ENCODE measurements around the gene ONECUT1. TPM values are rescaled to one million over a fixed set of nuclear protein-coding genes. Genes with fewer than 3 reads are reported as not detected.
A peak's percentile ranks its signal among the peaks of the same experiment; 100 is the strongest.

Gene ONECUT1
- total RNA-seq (2013; cell fraction: nucleolus; rRNA removed), result not detected in 2 replicates
- not detected in 2 replicates for total RNA-seq (2014; rRNA removed)
- not detected in 2 replicates for total RNA-seq (2014; rRNA removed; fragmentation: Illumina TruSeq; extraction: Trizol)
- total RNA-seq (2021), result 0.11 and 0.28 TPM in 2 replicates
- not detected for polyA plus RNA-seq (2011; ENCODE audit: low read depth)
- not detected in 2 replicates for polyA plus RNA-seq (2011; rRNA removed)
- not detected in 2 replicates for polyA plus RNA-seq (2011; cell fraction: cytosol; rRNA removed)
- not detected in 2 replicates for polyA plus RNA-seq (2011; cell fraction: nucleus; rRNA removed)
- not detected in 2 replicates for polyA plus RNA-seq (2012)
- polyA plus RNA-seq (2014; fragmentation: Illumina TruSeq; extraction: Trizol), result not detected in 2 replicates
- not detected for polyA plus RNA-seq (2014; fragmentation: Nextera tagmentation; extraction: Ambion mirVana)
- not detected in 2 replicates for polyA plus RNA-seq (2014; rRNA removed)
- polyA plus RNA-seq (2016; fragmentation: Nextera tagmentation; extraction: Ambion mirVana), result not detected
- polyA minus RNA-seq (2011; rRNA and poly(A)+ RNA removed), result not detected in 2 replicates
- polyA minus RNA-seq (2011; cell fraction: cytosol; rRNA and poly(A)+ RNA removed), result not detected in 2 replicates
- not detected in 2 replicates for polyA minus RNA-seq (2011; cell fraction: nucleus; rRNA and poly(A)+ RNA removed)
- Bru-seq, nascent RNA, result percentile 7 among the genes with signal in this experiment
- percentile 6 among the genes with signal in this experiment for BruChase-seq, experiment 1, labeled RNA remaining after a 6-hour chase
- BruChase-seq, experiment 2, labeled RNA remaining after a 2-hour chase, result percentile 5 among the genes with signal in this experiment
- long read RNA-seq, experiment 1, result 0 reads
- long read RNA-seq, experiment 2, result 0 reads

- DNase-seq (ENCODE audit: low read depth, low spot score), result no peak
- Histone ChIP-seq H3K9ac (ENCODE audit: control insufficient read depth, insufficient read depth, low read length) (peak within 1 kb of the TSS; percentile 22; the same call in 1 of the 2 replicates), H3K27me3 (replicated peaks in 1 of 2; ENCODE audit: control insufficient read depth in 2 of 2, insufficient read depth in 2 of 2, low read length in 1 of 2) (peaks cover 27 to 34% of the 10 kb centered on the region in 2 experiments; a peak in 3 of 4 replicates), H4K20me1 (ENCODE audit: control insufficient read depth, insufficient read depth) (no peaks in the 10 kb centered on the region), H3K4me3 (peak within 1 kb of the TSS; percentile 64), H3K4me1 (ENCODE audit: control insufficient read depth, insufficient read depth, low read length) (peaks cover 3% of the 10 kb centered on the region; the same call in 1 of the 2 replicates), H3K79me2 (ENCODE audit: control insufficient read depth, insufficient read depth, low read length) (no peaks in the 10 kb centered on the region), H3K36me3 (ENCODE audit: control insufficient read depth in 2 of 2, insufficient read depth in 2 of 2, low read length in 1 of 2) (no peaks in the 10 kb centered on the region), H3K9me3 (replicated peaks; ENCODE audit: control insufficient read depth, insufficient read depth, low read length) (no peaks in the 10 kb centered on the region; the same call in 2 of the 3 replicates), H3K4me2 (ENCODE audit: control insufficient read depth, insufficient read depth) (peak within 1 kb of the TSS; percentile 88), H2AFZ (ENCODE audit: control insufficient read depth, low read depth, low read length) (peak within 1 kb of the TSS; percentile 75), H3K27ac (ENCODE audit: control insufficient read depth, insufficient read depth) (no peak within 1 kb of the TSS)
- FAIRE-seq, result no peak
- in situ Hi-C loops (cut with MboI) (no loop called here), intact Hi-C loops (cut with micrococcal nuclease; ENCODE audit: unreplicated experiment) (no loop called here)
- SMC1A ChIA-PET (ENCODE audit: uncharacterized antibody, unreplicated experiment), result no interaction called here
- RAD21 ChIA-PET (ENCODE audit: unreplicated experiment), result no interaction called here
- peak; percentile 80 for ATAC-seq
- CTCF ChIA-PET, result interaction anchor here (0.7 kb wide), 1 partner anchor 9 kb away, joined by 3 read pairs; no protein-coding TSS in a partner anchor
- under 1% methylated on average over 43 of the region's 64 CpGs for WGBS (ENCODE audit: insufficient coverage, insufficient replicate concordance, low lambda C conversion rate, missing lambda C conversion rate)
- BruUV-seq (replicated peaks), result no TSS peak
- POLR2A ChIA-PET, result no interaction called here
- TF ChIP-seq IRF5 (IDR thresholded peaks at IDR 0.05; ENCODE audit: borderline replicate concordance) (no peak), RELB (IDR thresholded peaks at IDR 0.05; ENCODE audit: low read depth) (no peak), CBFB (IDR thresholded peaks at IDR 0.05; ENCODE audit: low read depth) (no peak), RAD51 (IDR thresholded peaks at IDR 0.05) (no peak), BHLHE40 (IDR thresholded peaks at IDR 0.05; ENCODE audit: borderline replicate concordance in 1 of 2, low read depth in 2 of 2, low read length in 1 of 2) (peak in 1 of 2 experiments; percentile 84; a peak in 2 of 4 replicates), SP1 (IDR thresholded peaks at IDR 0.05; ENCODE audit: low read depth, low read length) (no peak), NRF1 (conservative IDR thresholded peaks at IDR 0.05; ENCODE audit: low read depth, low read length) (peak; percentile 33; the same call in 1 of the 2 replicates), SMAD1 (IDR thresholded peaks at IDR 0.05; ENCODE audit: low read depth, partially characterized antibody) (no peak), EGR1 (IDR thresholded peaks at IDR 0.05; ENCODE audit: borderline replicate concordance in 1 of 2, low read depth in 2 of 2, low read length in 2 of 2) (peak in 1 of 2 experiments; percentile 84; a peak in 2 of 3 replicates), WRNIP1 (IDR thresholded peaks at IDR 0.05; ENCODE audit: borderline replicate concordance, low read depth, low read length) (no peak), SKIL (IDR thresholded peaks at IDR 0.05; ENCODE audit: low read depth, poor library complexity, severe bottlenecking) (no peak), LARP7 (IDR thresholded peaks at IDR 0.05) (0 out of 2 replicates have a peak, but pooled peaks have one; percentile 40), IKZF1 (conservative IDR thresholded peaks at IDR 0.05) (peak; percentile 34; the same call in 1 of the 2 replicates), SMARCA5 (IDR thresholded peaks at IDR 0.05) (no peak), SREBF2 (IDR thresholded peaks at IDR 0.05; ENCODE audit: low read length) (no peak), PAX8 (IDR thresholded peaks at IDR 0.05) (no peak), BCL11A (IDR thresholded peaks at IDR 0.05; ENCODE audit: low read depth, low read length) (no peak)
Observed at GRCh38 chr15:52790169-52790708, at the start of gene ONECUT1. ONECUT1 (minus strand) TSS chr15:52790336; CDS start chr15:52789884, 452 bp downstream.
